ENCODE results near the gene FAM216B. TPM values are rescaled to one million over a fixed set of nuclear protein-coding genes. Genes with fewer than 3 reads are reported as not detected.

FAM216B gene
- total RNA-seq: not detected

GRCh38 chr13:42781352-42781751 lies at the start of gene FAM216B:
Gene FAM216B (plus strand): TSS chr13:42781584. CDS start chr13:42784068, 2,484 bp downstream.
- Mint-ChIP-seq H3K4me1 (no peaks in the 10 kb centered on the region), H3K9me3 (ENCODE audit: low read depth) (no peaks in the 10 kb centered on the region), H3K4me3 (no peak within 1 kb of the TSS), H3K27me3 (peaks cover 21% of the 10 kb centered on the region), H3K36me3 (ENCODE audit: low read depth) (no peaks in the 10 kb centered on the region), H3K27ac (no peak within 1 kb of the TSS)
- DNase-seq: no peak
- CTCF ChIA-PET: interaction anchor here (0.6 kb wide), 1 partner anchor 258 kb away, joined by 3 read pairs; no protein-coding TSS in a partner anchor
- intact Hi-C loops (cut with DNase I, micrococcal nuclease): no loop called here
- POLR2A ChIA-PET: no interaction called here
- ATAC-seq: no peak

- intact Hi-C loops (cut with DNase I, micrococcal nuclease): no loop called here
- H3K27me3 Mint-ChIP-seq: peaks cover 7% of the 10 kb centered on the region
- H3K4me3 Mint-ChIP-seq: no peak overlapping the region
- ATAC-seq (no peak), DNase-seq (no peak)
- no peak overlapping the region for H3K27ac Mint-ChIP-seq
- no peaks in the 10 kb centered on the region for H3K36me3 Mint-ChIP-seq (ENCODE audit: low read depth)
- no peaks in the 10 kb centered on the region for H3K9me3 Mint-ChIP-seq (ENCODE audit: low read depth)
- no peaks in the 10 kb centered on the region for H3K4me1 Mint-ChIP-seq
- CTCF ChIA-PET: no interaction called here
- POLR2A ChIA-PET: no interaction called here
These were observed 49.3 kb upstream of the FAM216B start for GRCh38 chr13:42732073-42732472.

DNA sequence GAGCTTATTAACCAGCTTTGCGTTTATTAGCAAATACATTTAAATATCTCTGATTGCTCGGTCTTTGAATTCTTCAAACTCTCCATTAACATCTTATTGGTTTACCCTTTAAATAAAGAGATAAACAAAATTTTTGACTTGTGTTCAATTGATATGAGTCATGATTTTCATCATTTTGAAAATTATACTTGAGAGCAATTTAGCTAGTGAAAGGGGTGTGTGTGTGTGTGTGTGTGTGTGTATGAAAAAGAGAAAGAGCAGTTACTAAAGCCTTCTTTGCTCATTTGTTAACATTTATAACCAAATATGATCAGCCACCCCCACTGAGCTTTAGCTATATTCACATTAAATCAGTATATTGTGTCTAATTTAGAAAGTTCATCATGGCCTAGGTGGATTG lies 48.3 kb upstream of the FAM216B start:
- Mint-ChIP-seq H3K36me3 (ENCODE audit: low read depth) (no peaks in the 10 kb centered on the region), H3K27ac (no peak overlapping the region), H3K4me3 (no peak overlapping the region), H3K9me3 (ENCODE audit: low read depth) (no peaks in the 10 kb centered on the region), H3K4me1 (no peaks in the 10 kb centered on the region), H3K27me3 (peaks cover 7% of the 10 kb centered on the region)
- ATAC-seq (no peak), DNase-seq (no peak)
- intact Hi-C loops (cut with DNase I, micrococcal nuclease): no loop called here
- ChIA-PET CTCF (interaction anchor here (0.6 kb wide), 1 partner anchor 1619 kb away, joined by 3 read pairs; no protein-coding TSS in a partner anchor), POLR2A (no interaction called here)

DNA sequence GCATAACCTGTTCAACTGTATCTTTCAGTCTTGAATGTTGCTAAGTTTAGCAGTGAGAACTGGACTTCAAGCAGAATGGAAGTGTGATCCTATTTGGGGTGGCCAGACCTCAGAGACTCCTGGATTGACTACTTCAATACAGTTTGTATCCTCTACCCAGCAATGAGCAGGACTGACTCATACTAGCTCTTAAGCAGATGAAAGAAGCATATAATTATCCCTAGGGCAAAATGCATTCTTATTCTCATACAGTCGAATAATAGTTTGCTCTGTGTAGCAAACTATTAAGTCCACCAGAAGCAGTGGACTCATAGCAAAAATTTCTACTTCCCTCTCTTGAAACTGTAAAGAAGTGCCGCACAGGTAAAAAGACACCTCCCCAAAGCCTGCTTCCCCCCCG lies 46.4 kb upstream of the FAM216B start:
- no peaks in the 10 kb centered on the region for H3K9me3 Mint-ChIP-seq (ENCODE audit: low read depth)
- H3K27me3 Mint-ChIP-seq: peaks cover 8% of the 10 kb centered on the region
- no peaks in the 10 kb centered on the region for H3K36me3 Mint-ChIP-seq (ENCODE audit: low read depth)
- intact Hi-C loops (cut with DNase I, micrococcal nuclease): no loop called here
- H3K27ac Mint-ChIP-seq: no peak overlapping the region
- ChIA-PET CTCF (no interaction called here), POLR2A (no interaction called here)
- DNase-seq (no peak), ATAC-seq (no peak)
- H3K4me3 Mint-ChIP-seq: no peak overlapping the region
- no peaks in the 10 kb centered on the region for H3K4me1 Mint-ChIP-seq

GRCh38 chr13:42740753-42741152 lies 40.6 kb upstream of the FAM216B start:
- no peak overlapping the region for H3K4me3 Mint-ChIP-seq
- no peaks in the 10 kb centered on the region for H3K9me3 Mint-ChIP-seq (ENCODE audit: low read depth)
- ChIA-PET CTCF (no interaction called here), POLR2A (no interaction called here)
- H3K27me3 Mint-ChIP-seq: peaks cover 8% of the 10 kb centered on the region
- H3K4me1 Mint-ChIP-seq: no peaks in the 10 kb centered on the region
- no peak for ATAC-seq
- no peak for DNase-seq
- no peaks in the 10 kb centered on the region for H3K36me3 Mint-ChIP-seq (ENCODE audit: low read depth)
- no peak overlapping the region for H3K27ac Mint-ChIP-seq
- intact Hi-C loops (cut with DNase I, micrococcal nuclease): no loop called here

DNA sequence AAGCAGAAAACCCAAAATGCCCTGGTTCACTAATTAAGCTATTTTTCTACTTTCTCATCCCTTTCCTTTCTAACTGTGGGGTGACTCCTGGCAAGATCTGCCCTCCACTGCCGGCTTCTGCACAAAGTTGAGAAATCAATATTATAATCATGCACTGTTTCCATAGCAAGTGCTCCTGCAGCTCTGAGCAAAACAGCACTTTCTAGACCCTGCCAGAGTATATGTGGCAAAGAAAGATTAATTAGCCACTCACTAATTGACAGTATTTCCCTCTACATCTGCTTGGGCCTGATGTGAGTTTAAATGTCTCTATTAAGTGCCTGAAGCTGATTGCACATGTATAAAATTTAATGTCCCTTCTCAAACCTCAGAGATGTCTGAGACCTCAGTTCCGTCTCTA lies 39.5 kb upstream of the FAM216B start:
- H3K27me3 Mint-ChIP-seq: peaks cover 5% of the 10 kb centered on the region
- H3K4me3 Mint-ChIP-seq: no peak overlapping the region
- ATAC-seq (no peak), DNase-seq (no peak)
- no peaks in the 10 kb centered on the region for H3K4me1 Mint-ChIP-seq
- H3K9me3 Mint-ChIP-seq (ENCODE audit: low read depth): no peaks in the 10 kb centered on the region
- no peaks in the 10 kb centered on the region for H3K36me3 Mint-ChIP-seq (ENCODE audit: low read depth)
- intact Hi-C loops (cut with DNase I, micrococcal nuclease): no loop called here
- H3K27ac Mint-ChIP-seq: no peak overlapping the region
- ChIA-PET CTCF (no interaction called here), POLR2A (interaction anchor here (0.7 kb wide), 1 partner anchor 443 kb away, joined by 3 read pairs; no protein-coding TSS in a partner anchor)

DNA sequence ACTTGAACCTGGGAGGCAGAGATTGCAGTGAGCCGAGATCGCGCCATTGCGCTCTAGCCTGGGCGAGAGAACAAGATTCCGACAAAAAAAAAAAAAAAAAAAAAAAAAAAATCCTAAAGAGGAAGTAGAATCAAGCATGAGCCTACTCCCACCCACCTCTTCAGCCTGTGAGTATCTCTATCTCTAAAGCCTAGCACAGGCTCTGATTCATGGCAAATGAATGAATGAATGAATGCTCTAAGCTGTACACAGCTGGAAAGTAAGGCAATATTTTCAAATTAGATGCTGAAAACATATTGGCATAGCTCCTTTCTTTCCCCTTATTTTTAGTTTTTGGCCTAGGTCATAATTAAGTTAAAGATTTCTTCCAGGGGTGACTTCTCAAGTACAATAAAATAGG lies 35.7 kb upstream of the FAM216B start:
- no peak for DNase-seq
- Mint-ChIP-seq H3K27me3 (peaks cover 11% of the 10 kb centered on the region), H3K4me1 (no peaks in the 10 kb centered on the region), H3K36me3 (ENCODE audit: low read depth) (no peaks in the 10 kb centered on the region), H3K27ac (no peak overlapping the region), H3K4me3 (no peak overlapping the region), H3K9me3 (ENCODE audit: low read depth) (no peaks in the 10 kb centered on the region)
- POLR2A ChIA-PET: no interaction called here
- CTCF ChIA-PET: no interaction called here
- ATAC-seq: no peak
- intact Hi-C loops (cut with DNase I, micrococcal nuclease): no loop called here

DNA sequence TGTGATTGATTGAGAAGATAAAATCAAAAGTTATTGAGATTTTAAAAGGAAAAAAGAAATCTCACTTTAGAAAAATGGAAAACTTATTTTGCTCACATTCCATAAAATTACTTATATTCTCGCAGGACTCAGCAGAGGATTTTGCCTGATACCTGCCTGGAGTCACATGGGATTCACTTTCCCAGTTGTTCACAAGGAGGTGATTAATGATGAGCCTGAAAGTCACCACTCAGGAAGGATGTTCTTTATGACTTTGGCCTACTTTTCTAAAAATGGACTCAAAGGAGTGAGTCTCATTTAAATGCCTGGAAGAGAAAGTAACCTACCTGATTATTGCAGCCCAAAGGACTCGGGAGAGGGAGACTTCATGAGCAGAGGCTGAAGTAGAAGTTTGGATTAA lies 34.5 kb upstream of the FAM216B start:
- Mint-ChIP-seq H3K27me3 (peaks cover 13% of the 10 kb centered on the region), H3K9me3 (ENCODE audit: low read depth) (no peaks in the 10 kb centered on the region), H3K4me3 (no peak overlapping the region), H3K36me3 (ENCODE audit: low read depth) (no peaks in the 10 kb centered on the region), H3K4me1 (no peaks in the 10 kb centered on the region), H3K27ac (no peak overlapping the region)
- CTCF ChIA-PET: interaction anchor here (0.5 kb wide), 1 partner anchor 821 kb away, joined by 4 read pairs; no protein-coding TSS in a partner anchor
- intact Hi-C loops (cut with DNase I, micrococcal nuclease): no loop called here
- DNase-seq: no peak
- POLR2A ChIA-PET: no interaction called here
- ATAC-seq: no peak

DNA sequence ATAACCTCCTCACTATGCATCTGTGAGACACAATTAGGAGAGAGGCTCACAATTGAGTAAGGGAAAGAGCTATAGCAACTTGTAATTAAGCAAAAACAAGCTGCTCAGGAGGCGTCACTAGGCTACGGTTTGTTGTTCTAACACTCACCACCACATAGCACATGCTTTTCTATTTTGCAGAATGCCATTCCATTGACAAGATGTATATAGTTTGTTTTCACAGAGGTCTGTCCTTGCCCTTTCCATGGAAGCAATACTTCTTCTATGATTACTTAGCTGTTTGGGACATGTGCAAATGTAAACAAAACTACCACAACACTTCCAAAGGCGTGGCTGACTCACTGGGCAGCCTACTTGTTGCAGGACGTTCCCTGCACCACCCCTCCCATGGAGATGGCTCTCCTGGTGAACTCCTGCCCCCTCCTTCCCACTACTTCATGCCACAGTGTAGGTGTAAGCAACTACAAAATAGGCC lies 33.9 kb upstream of the FAM216B start:
- no peaks in the 10 kb centered on the region for H3K36me3 Mint-ChIP-seq (ENCODE audit: low read depth)
- no peak overlapping the region for H3K4me3 Mint-ChIP-seq
- intact Hi-C loops (cut with DNase I, micrococcal nuclease): no loop called here
- no peaks in the 10 kb centered on the region for H3K9me3 Mint-ChIP-seq (ENCODE audit: low read depth)
- DNase-seq (no peak), ATAC-seq (no peak)
- peaks cover 13% of the 10 kb centered on the region for H3K27me3 Mint-ChIP-seq
- ChIA-PET POLR2A (no interaction called here), CTCF (interaction anchor here (0.5 kb wide), 1 partner anchor 821 kb away, joined by 4 read pairs; no protein-coding TSS in a partner anchor)
- H3K4me1 Mint-ChIP-seq: no peaks in the 10 kb centered on the region
- no peak overlapping the region for H3K27ac Mint-ChIP-seq

- H3K27ac Mint-ChIP-seq: no peak overlapping the region
- ChIA-PET CTCF (no interaction called here), POLR2A (no interaction called here)
- H3K27me3 Mint-ChIP-seq: peaks cover 13% of the 10 kb centered on the region
- intact Hi-C loops (cut with DNase I, micrococcal nuclease): no loop called here
- H3K9me3 Mint-ChIP-seq (ENCODE audit: low read depth): no peaks in the 10 kb centered on the region
- no peak overlapping the region for H3K4me3 Mint-ChIP-seq
- no peaks in the 10 kb centered on the region for H3K4me1 Mint-ChIP-seq
- no peak for ATAC-seq
- H3K36me3 Mint-ChIP-seq (ENCODE audit: low read depth): no peaks in the 10 kb centered on the region
- DNase-seq: no peak
These were observed 30.6 kb upstream of the FAM216B start for GRCh38 chr13:42750794-42751193.

DNA sequence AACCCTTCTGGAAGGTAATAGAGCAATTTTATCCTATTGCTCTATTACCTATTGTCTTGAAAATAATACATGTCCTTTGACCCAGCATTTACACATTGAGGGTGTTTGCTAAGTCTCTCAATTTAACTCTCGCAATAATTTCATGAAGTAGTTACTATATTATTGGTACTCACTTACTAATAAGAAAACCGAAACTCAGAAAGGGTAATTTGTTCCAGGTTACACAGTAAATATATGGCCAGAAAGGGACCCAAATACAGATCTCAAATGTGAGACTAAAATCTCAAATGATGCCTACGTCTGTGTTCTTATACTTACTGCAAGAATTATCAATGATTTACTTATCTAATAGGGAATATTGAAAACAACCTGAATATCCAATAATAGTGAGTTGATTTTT lies 29.7 kb upstream of the FAM216B start:
- ChIA-PET POLR2A (no interaction called here), CTCF (no interaction called here)
- H3K27ac Mint-ChIP-seq: no peak overlapping the region
- H3K9me3 Mint-ChIP-seq (ENCODE audit: low read depth): no peaks in the 10 kb centered on the region
- H3K36me3 Mint-ChIP-seq (ENCODE audit: low read depth): no peaks in the 10 kb centered on the region
- intact Hi-C loops (cut with DNase I, micrococcal nuclease): no loop called here
- H3K4me1 Mint-ChIP-seq: no peaks in the 10 kb centered on the region
- H3K27me3 Mint-ChIP-seq: peaks cover 13% of the 10 kb centered on the region
- no peak for DNase-seq
- H3K4me3 Mint-ChIP-seq: no peak overlapping the region
- ATAC-seq: no peak

DNA sequence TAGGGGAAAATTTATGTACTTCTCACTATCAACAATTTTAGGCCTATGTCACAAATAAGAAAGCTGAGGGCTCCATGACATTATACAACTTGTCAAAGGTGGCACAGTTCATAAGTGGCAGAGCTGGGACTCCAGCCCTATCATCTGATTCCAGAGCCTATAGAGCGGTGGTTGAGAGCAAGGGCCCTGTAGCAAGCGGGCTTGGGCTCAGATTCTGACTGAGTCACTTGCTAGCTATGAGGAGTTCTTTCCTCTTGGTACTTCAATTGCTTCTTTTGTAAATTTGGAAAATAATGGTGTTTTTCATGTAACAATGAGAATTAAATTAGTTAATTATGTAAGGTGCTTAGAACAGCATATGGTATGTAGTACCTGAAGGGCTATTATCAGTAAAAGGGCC lies 28.7 kb upstream of the FAM216B start:
- intact Hi-C loops (cut with DNase I, micrococcal nuclease): no loop called here
- Mint-ChIP-seq H3K9me3 (ENCODE audit: low read depth) (no peaks in the 10 kb centered on the region), H3K27ac (no peak overlapping the region), H3K27me3 (peaks cover 9% of the 10 kb centered on the region), H3K4me1 (no peaks in the 10 kb centered on the region), H3K36me3 (ENCODE audit: low read depth) (no peaks in the 10 kb centered on the region), H3K4me3 (no peak overlapping the region)
- ChIA-PET CTCF (interaction anchor here (0.6 kb wide), 2 partner anchors 31 to 1016 kb away, joined by 3 to 5 read pairs; no protein-coding TSS in a partner anchor), POLR2A (no interaction called here)
- DNase-seq (no peak), ATAC-seq (no peak)

- ATAC-seq: no peak
- intact Hi-C loops (cut with DNase I, micrococcal nuclease): no loop called here
- Mint-ChIP-seq H3K9me3 (ENCODE audit: low read depth) (no peaks in the 10 kb centered on the region), H3K36me3 (ENCODE audit: low read depth) (no peaks in the 10 kb centered on the region), H3K4me1 (no peaks in the 10 kb centered on the region), H3K27ac (no peak overlapping the region), H3K4me3 (no peak overlapping the region), H3K27me3 (peaks cover 8% of the 10 kb centered on the region)
- CTCF ChIA-PET: no interaction called here
- POLR2A ChIA-PET: no interaction called here
- no peak for DNase-seq
These were observed 27.7 kb upstream of the FAM216B start for GRCh38 chr13:42753697-42754096.
